ENCODE data around the gene CHTOP. TPM values are rescaled to one million over a fixed set of nuclear protein-coding genes. Genes with fewer than 3 reads are reported as not detected.

The CHTOP gene
- total and polyA plus RNA-seq, 3 experiments from 2014 or later, result 70.2 to 98.9 (median 95.9) TPM

- DNase-seq, result no peak
- Histone ChIP-seq H3K9me3 (ENCODE audit: low read length) (no peaks in the 10 kb centered on the region), H3K4me3 (ENCODE audit: low read length) (no peak overlapping the region), H3K27me3 (ENCODE audit: insufficient read depth, low read length, poor library complexity, severe bottlenecking) (no peaks in the 10 kb centered on the region), H3K36me3 (ENCODE audit: insufficient read depth, low read length) (peaks cover 62% of the 10 kb centered on the region), H3K4me1 (ENCODE audit: insufficient read depth, low read length) (peaks cover 20% of the 10 kb centered on the region), H3K27ac (ENCODE audit: low read depth, low read length) (no peak overlapping the region)
- POLR2A ChIA-PET, result interaction anchor here (0.9 to 1.0 kb wide), 2 partner anchors 9 kb away, joined by 3 to 10 read pairs; partner anchors contain the start of gene CHTOP
- H3K4me3 Mint-ChIP-seq, result peak overlapping the region in 1 of 7 donors; percentile 63
- H3K9me3 Mint-ChIP-seq, result no peaks in the 10 kb centered on the region
- peak overlapping the region in 6 of 8 donors; percentile 12 to 79 (median 44) for H3K27ac Mint-ChIP-seq
- H3K36me3 Mint-ChIP-seq, result peaks cover 8 to 90% (median 27%) of the 10 kb centered on the region in 3 donors
- H3K4me1 Mint-ChIP-seq, result peaks cover 48 to 79% (median 71%) of the 10 kb centered on the region in 3 donors
- no peaks in the 10 kb centered on the region for H3K27me3 Mint-ChIP-seq
- CTCF ChIA-PET, result interaction anchor here (0.6 to 1.4 kb wide), 3 partner anchors 8 to 135 kb away, joined by 3 to 5 read pairs (median 3); partner anchors contain the start of gene CHTOP
Observed at GRCh38 chr1:153643100-153643499, 9.2 kb downstream of the CHTOP start.

- H3K36me3 Mint-ChIP-seq, result peaks cover 8 to 83% (median 27%) of the 10 kb centered on the region in 3 donors
- Histone ChIP-seq H3K4me1 (ENCODE audit: insufficient read depth, low read length) (peaks cover 25% of the 10 kb centered on the region), H3K4me3 (ENCODE audit: low read length) (no peak overlapping the region), H3K27me3 (ENCODE audit: insufficient read depth, low read length, poor library complexity, severe bottlenecking) (no peaks in the 10 kb centered on the region), H3K27ac (ENCODE audit: low read depth, low read length) (no peak overlapping the region), H3K36me3 (ENCODE audit: insufficient read depth, low read length) (peaks cover 56% of the 10 kb centered on the region), H3K9me3 (ENCODE audit: low read length) (no peaks in the 10 kb centered on the region)
- no peaks in the 10 kb centered on the region for H3K27me3 Mint-ChIP-seq
- H3K9me3 Mint-ChIP-seq, result no peaks in the 10 kb centered on the region
- POLR2A ChIA-PET, result interaction anchor here (0.8 to 1.0 kb wide), 3 partner anchors 9 to 12 kb away, joined by 3 to 10 read pairs (median 4); partner anchors contain the start of gene CHTOP
- no peak overlapping the region for H3K4me3 Mint-ChIP-seq
- H3K4me1 Mint-ChIP-seq, result peaks cover 48 to 74% (median 71%) of the 10 kb centered on the region in 3 donors
- H3K27ac Mint-ChIP-seq, result peak overlapping the region in 7 of 8 donors; percentile 24 to 79 (median 69)
- CTCF ChIA-PET, result interaction anchor here (0.9 to 1.4 kb wide), 2 partner anchors 10 to 136 kb away, joined by 3 to 5 read pairs; partner anchors contain the start of gene CHTOP
- DNase-seq, result no peak
Observed at GRCh38 chr1:153643816-153644215, 9.9 kb downstream of the CHTOP start.

GRCh38 chr1:153646672-153647345, 12.9 kb downstream of the CHTOP start:
- Mint-ChIP-seq H3K9me3 (no peaks in the 10 kb centered on the region), H3K36me3 (peaks cover 4 to 57% (median 21%) of the 10 kb centered on the region in 3 donors), H3K27me3 (no peaks in the 10 kb centered on the region), H3K4me3 (peak overlapping the region in 1 of 7 donors; percentile 49), H3K27ac (peak overlapping the region in 7 of 8 donors; percentile 41 to 92 (median 79)), H3K4me1 (peaks cover 54 to 75% (median 74%) of the 10 kb centered on the region in 3 donors)
- ChIA-PET CTCF (no interaction called here), POLR2A (interaction anchor here (1.3 kb wide), 1 partner anchor 12 kb away, joined by 3 read pairs; the partner anchor contains the start of gene CHTOP)
- H3K9me3 ChIP-seq (ENCODE audit: low read length), result no peaks in the 10 kb centered on the region
- H3K27me3 ChIP-seq (ENCODE audit: insufficient read depth, low read length, poor library complexity, severe bottlenecking), result no peaks in the 10 kb centered on the region
- H3K36me3 ChIP-seq (ENCODE audit: insufficient read depth, low read length), result peaks cover 41% of the 10 kb centered on the region
- H3K27ac ChIP-seq (ENCODE audit: low read depth, low read length), result no peak overlapping the region
- H3K4me3 ChIP-seq (ENCODE audit: low read length), result no peak overlapping the region
- DNase-seq, result no peak
- H3K4me1 ChIP-seq (ENCODE audit: insufficient read depth, low read length), result peaks cover 36% of the 10 kb centered on the region

GRCh38 chr1:153647346-153647714, 13.5 kb downstream of the CHTOP start:
- Mint-ChIP-seq H3K4me1 (peaks cover 51 to 71% (median 70%) of the 10 kb centered on the region in 3 donors), H3K27me3 (no peaks in the 10 kb centered on the region), H3K9me3 (no peaks in the 10 kb centered on the region), H3K27ac (peak overlapping the region in 7 of 8 donors; percentile 41 to 92 (median 79)), H3K4me3 (peak overlapping the region in 2 of 7 donors; percentile 10 to 18), H3K36me3 (peaks cover 4 to 52% (median 18%) of the 10 kb centered on the region in 3 donors)
- ChIA-PET CTCF (no interaction called here), POLR2A (interaction anchor here (1.3 kb wide), 1 partner anchor 13 kb away, joined by 3 read pairs; the partner anchor contains the start of gene CHTOP)
- Histone ChIP-seq H3K9me3 (ENCODE audit: low read length) (no peaks in the 10 kb centered on the region), H3K27me3 (ENCODE audit: insufficient read depth, low read length, poor library complexity, severe bottlenecking) (no peaks in the 10 kb centered on the region), H3K4me1 (ENCODE audit: insufficient read depth, low read length) (peaks cover 36% of the 10 kb centered on the region), H3K4me3 (ENCODE audit: low read length) (no peak overlapping the region), H3K36me3 (ENCODE audit: insufficient read depth, low read length) (peaks cover 36% of the 10 kb centered on the region), H3K27ac (ENCODE audit: low read depth, low read length) (no peak overlapping the region)
- DNase-seq, result no peak

- Histone ChIP-seq H3K27ac (ENCODE audit: low read depth, low read length) (no peak overlapping the region), H3K4me1 (ENCODE audit: insufficient read depth, low read length) (peaks cover 30% of the 10 kb centered on the region), H3K36me3 (ENCODE audit: insufficient read depth, low read length) (peaks cover 28% of the 10 kb centered on the region), H3K4me3 (ENCODE audit: low read length) (no peak overlapping the region), H3K27me3 (ENCODE audit: insufficient read depth, low read length, poor library complexity, severe bottlenecking) (no peaks in the 10 kb centered on the region), H3K9me3 (ENCODE audit: low read length) (no peaks in the 10 kb centered on the region)
- peak overlapping the region in 1 of 7 donors; percentile 66 for H3K4me3 Mint-ChIP-seq
- no peak for DNase-seq
- H3K4me1 Mint-ChIP-seq, result peaks cover 47 to 64% (median 63%) of the 10 kb centered on the region in 3 donors
- no peaks in the 10 kb centered on the region for H3K9me3 Mint-ChIP-seq
- ChIA-PET POLR2A (interaction anchor here (0.7 to 1.3 kb wide), 2 partner anchors 14 to 19 kb away, joined by 3 read pairs; partner anchors contain the start of gene CHTOP), CTCF (interaction anchor here (1.0 kb wide), 1 partner anchor 115 kb away, joined by 3 read pairs; no protein-coding TSS in a partner anchor)
- peaks cover 4 to 44% (median 16%) of the 10 kb centered on the region in 3 donors for H3K36me3 Mint-ChIP-seq
- H3K27me3 Mint-ChIP-seq, result peaks cover 0 to 2% of the 10 kb centered on the region in 2 donors
- peak overlapping the region; percentile 39 to 84 (median 70) for H3K27ac Mint-ChIP-seq
Observed at GRCh38 chr1:153648000-153648643, 14.3 kb downstream of the CHTOP start.

GRCh38 chr1:153649137-153649862, 15.4 kb downstream of the CHTOP start:
- ChIA-PET CTCF (interaction anchor here (1.0 kb wide), 2 partner anchors 116 to 117 kb away, joined by 3 read pairs; no protein-coding TSS in a partner anchor), POLR2A (interaction anchor here (0.5 to 0.9 kb wide), 2 partner anchors 9 to 1935 kb away, joined by 4 read pairs; no protein-coding TSS in a partner anchor)
- Histone ChIP-seq H3K27ac (ENCODE audit: low read depth, low read length) (no peak overlapping the region), H3K36me3 (ENCODE audit: insufficient read depth, low read length) (peaks cover 18% of the 10 kb centered on the region), H3K9me3 (ENCODE audit: low read length) (no peaks in the 10 kb centered on the region), H3K27me3 (ENCODE audit: insufficient read depth, low read length, poor library complexity, severe bottlenecking) (no peaks in the 10 kb centered on the region), H3K4me3 (ENCODE audit: low read length) (peak overlapping the region; percentile 1), H3K4me1 (ENCODE audit: insufficient read depth, low read length) (peaks cover 25% of the 10 kb centered on the region)
- Mint-ChIP-seq H3K27me3 (peaks cover 0 to 2% of the 10 kb centered on the region in 2 donors), H3K9me3 (no peaks in the 10 kb centered on the region), H3K36me3 (peaks cover 4 to 32% (median 6%) of the 10 kb centered on the region in 3 donors), H3K27ac (peak overlapping the region; percentile 4 to 96 (median 88)), H3K4me3 (peak overlapping the region in 5 of 7 donors; percentile 12 to 69 (median 33)), H3K4me1 (peaks cover 39 to 52% (median 51%) of the 10 kb centered on the region in 3 donors)
- peak in 1 of 5 donors; percentile 60 for DNase-seq

- Histone ChIP-seq H3K4me1 (ENCODE audit: insufficient read depth, low read length) (peaks cover 25% of the 10 kb centered on the region), H3K4me3 (ENCODE audit: low read length) (peak overlapping the region; percentile 1), H3K9me3 (ENCODE audit: low read length) (no peaks in the 10 kb centered on the region), H3K27me3 (ENCODE audit: insufficient read depth, low read length, poor library complexity, severe bottlenecking) (no peaks in the 10 kb centered on the region), H3K27ac (ENCODE audit: low read depth, low read length) (no peak overlapping the region), H3K36me3 (ENCODE audit: insufficient read depth, low read length) (peaks cover 12% of the 10 kb centered on the region)
- no peaks in the 10 kb centered on the region for H3K9me3 Mint-ChIP-seq
- CTCF ChIA-PET, result interaction anchor here (1.0 kb wide), 1 partner anchor 117 kb away, joined by 3 read pairs; no protein-coding TSS in a partner anchor
- H3K36me3 Mint-ChIP-seq, result peaks cover 4 to 27% (median 6%) of the 10 kb centered on the region in 3 donors
- peak overlapping the region; percentile 4 to 96 (median 87) for H3K27ac Mint-ChIP-seq
- DNase-seq, result no peak
- peak overlapping the region in 2 of 7 donors; percentile 51 to 69 for H3K4me3 Mint-ChIP-seq
- H3K4me1 Mint-ChIP-seq, result peaks cover 37 to 46% (median 46%) of the 10 kb centered on the region in 3 donors
- peaks cover 0 to 2% of the 10 kb centered on the region in 2 donors for H3K27me3 Mint-ChIP-seq
- POLR2A ChIA-PET, result no interaction called here
Observed at GRCh38 chr1:153649863-153650235, 16.0 kb downstream of the CHTOP start.

Measured in CD8-positive, alpha-beta memory T cell (primary cell).